ENCODE data around the gene CGN. TPM values are rescaled to one million over a fixed set of nuclear protein-coding genes. Genes with fewer than 3 reads are reported as not detected.

Gene CGN
- total and polyA plus RNA-seq, 11 donors = 0.08 to 21.0 (median 0.19) TPM; not detected in 4

GRCh38 chr1:151515265-151515664, 4.1 kb downstream of the CGN start:
- Histone ChIP-seq H3K4me3 (no peak overlapping the region), H3K27me3 (peaks cover 0 to 22% (median 6%) of the 10 kb centered on the region in 9 donors), H3K36me3 (no peaks in the 10 kb centered on the region), H3K9me3 (no peaks in the 10 kb centered on the region), H3K4me1 (peaks cover 0 to 22% (median 10%) of the 10 kb centered on the region in 12 donors), H3K27ac (no peak overlapping the region)
- intact Hi-C loops (cut with DNase I) = no loop called here
- DNase-seq = no peak
- WGBS, 4 donors = 88 to 99% (median 93%) methylated on average over 4 of the region's 4 CpGs
- TF ChIP-seq, protein P1, sequence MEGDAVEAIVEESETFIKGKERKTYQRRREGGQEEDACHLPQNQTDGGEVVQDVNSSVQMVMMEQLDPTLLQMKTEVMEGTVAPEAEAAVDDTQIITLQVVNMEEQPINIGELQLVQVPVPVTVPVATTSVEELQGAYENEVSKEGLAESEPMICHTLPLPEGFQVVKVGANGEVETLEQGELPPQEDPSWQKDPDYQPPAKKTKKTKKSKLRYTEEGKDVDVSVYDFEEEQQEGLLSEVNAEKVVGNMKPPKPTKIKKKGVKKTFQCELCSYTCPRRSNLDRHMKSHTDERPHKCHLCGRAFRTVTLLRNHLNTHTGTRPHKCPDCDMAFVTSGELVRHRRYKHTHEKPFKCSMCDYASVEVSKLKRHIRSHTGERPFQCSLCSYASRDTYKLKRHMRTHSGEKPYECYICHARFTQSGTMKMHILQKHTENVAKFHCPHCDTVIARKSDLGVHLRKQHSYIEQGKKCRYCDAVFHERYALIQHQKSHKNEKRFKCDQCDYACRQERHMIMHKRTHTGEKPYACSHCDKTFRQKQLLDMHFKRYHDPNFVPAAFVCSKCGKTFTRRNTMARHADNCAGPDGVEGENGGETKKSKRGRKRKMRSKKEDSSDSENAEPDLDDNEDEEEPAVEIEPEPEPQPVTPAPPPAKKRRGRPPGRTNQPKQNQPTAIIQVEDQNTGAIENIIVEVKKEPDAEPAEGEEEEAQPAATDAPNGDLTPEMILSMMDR (IDR thresholded peaks at IDR 0.05) = no peak
- TF ChIP-seq POLR2A (IDR thresholded peaks at IDR 0.05) = no peak
- no peak for ATAC-seq

DNA sequence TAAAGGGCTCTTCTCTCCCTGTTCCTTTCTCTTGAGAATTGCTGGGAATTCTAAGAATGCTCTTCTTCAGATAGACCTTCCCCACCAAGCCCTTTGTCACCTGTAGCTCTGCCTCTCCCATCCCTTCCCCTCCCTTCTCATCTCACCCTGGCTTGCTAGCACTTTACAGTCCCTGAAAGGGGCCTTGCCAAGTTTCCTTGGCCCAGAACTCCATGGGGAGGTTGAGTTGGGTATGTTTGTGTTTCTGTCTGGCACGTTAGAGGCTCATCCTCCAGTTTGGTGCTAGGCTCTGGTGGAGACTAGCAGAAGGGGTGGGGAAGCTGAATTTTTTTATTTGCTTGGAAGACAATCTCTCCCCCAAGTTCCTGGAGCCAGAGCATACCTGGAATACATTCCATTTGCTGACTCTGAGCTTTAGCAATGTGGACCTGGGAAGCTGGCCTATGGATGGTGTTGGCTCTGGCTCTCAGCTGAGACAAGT, 4.9 kb downstream of the CGN start:
- ATAC-seq = no peak
- H3K36me3 ChIP-seq = no peaks in the 10 kb centered on the region
- H3K27ac ChIP-seq = no peak overlapping the region
- H3K4me3 ChIP-seq = no peak overlapping the region
- TF ChIP-seq POLR2A (IDR thresholded peaks at IDR 0.05) = no peak
- TF ChIP-seq, protein P1 (IDR thresholded peaks at IDR 0.05) = no peak
- no peak for DNase-seq
- H3K27me3 ChIP-seq = peaks cover 0 to 22% (median 6%) of the 10 kb centered on the region in 9 donors
- H3K9me3 ChIP-seq = no peaks in the 10 kb centered on the region
- peaks cover 0 to 14% (median 9%) of the 10 kb centered on the region in 12 donors for H3K4me1 ChIP-seq
- 56 to 82% (median 79%) methylated on average over 1 of the region's 1 CpG for WGBS, 4 donors
- intact Hi-C loops (cut with DNase I) = no loop called here

GRCh38 chr1:151518431-151518830, 7.2 kb downstream of the CGN start:
- H3K9me3 ChIP-seq = no peaks in the 10 kb centered on the region
- ATAC-seq = no peak
- TF ChIP-seq, protein P1 (IDR thresholded peaks at IDR 0.05) = no peak
- no peak for TF ChIP-seq POLR2A (IDR thresholded peaks at IDR 0.05)
- no peak overlapping the region for H3K27ac ChIP-seq
- no peaks in the 10 kb centered on the region for H3K4me1 ChIP-seq
- peaks cover 0 to 11% (median 4%) of the 10 kb centered on the region in 9 donors for H3K27me3 ChIP-seq
- intact Hi-C loops (cut with DNase I) = no loop called here
- no peaks in the 10 kb centered on the region for H3K36me3 ChIP-seq
- 93 to 99% (median 96%) methylated on average over 12 of the region's 12 CpGs for WGBS, 4 donors
- no peak overlapping the region for H3K4me3 ChIP-seq
- no peak for DNase-seq

GRCh38 chr1:151518936-151519335, 7.7 kb downstream of the CGN start:
- H3K4me3 ChIP-seq = no peak overlapping the region
- H3K4me1 ChIP-seq = no peaks in the 10 kb centered on the region
- no peaks in the 10 kb centered on the region for H3K36me3 ChIP-seq
- no peak for TF ChIP-seq POLR2A (IDR thresholded peaks at IDR 0.05)
- TF ChIP-seq, protein P1 (IDR thresholded peaks at IDR 0.05) = no peak
- H3K27me3 ChIP-seq = peaks cover 0 to 11% (median 0%) of the 10 kb centered on the region in 9 donors
- ATAC-seq (no peak), DNase-seq (no peak)
- 93 to 98% (median 97%) methylated on average over 12 to 15 of the region's 15 CpGs for WGBS, 4 donors
- intact Hi-C loops (cut with DNase I) = no loop called here
- no peak overlapping the region for H3K27ac ChIP-seq
- H3K9me3 ChIP-seq = no peaks in the 10 kb centered on the region

Data from heart left ventricle (tissue), 16 donors.